Dermis blood vessel endothelial cell (primary cell): ENCODE measurements around the gene DLGAP5. TPM values are rescaled to one million over a fixed set of nuclear protein-coding genes. Genes with fewer than 3 reads are reported as not detected.

Experiments used
- DNase-seq: peaks from one replicate; pipeline ENCODE4 v3.0.0; 2010
- total RNA-seq: library from RNA; depleted of rRNA; stranded (reverse); fragments of >200 nt; gene quantifications from 2 replicates; pipeline ENCODE4 v1.2.3, GENCODE V29; 2014

DLGAP5 gene
- total RNA-seq, 1 donor from 2014 or later, result 11.6 TPM

DNA sequence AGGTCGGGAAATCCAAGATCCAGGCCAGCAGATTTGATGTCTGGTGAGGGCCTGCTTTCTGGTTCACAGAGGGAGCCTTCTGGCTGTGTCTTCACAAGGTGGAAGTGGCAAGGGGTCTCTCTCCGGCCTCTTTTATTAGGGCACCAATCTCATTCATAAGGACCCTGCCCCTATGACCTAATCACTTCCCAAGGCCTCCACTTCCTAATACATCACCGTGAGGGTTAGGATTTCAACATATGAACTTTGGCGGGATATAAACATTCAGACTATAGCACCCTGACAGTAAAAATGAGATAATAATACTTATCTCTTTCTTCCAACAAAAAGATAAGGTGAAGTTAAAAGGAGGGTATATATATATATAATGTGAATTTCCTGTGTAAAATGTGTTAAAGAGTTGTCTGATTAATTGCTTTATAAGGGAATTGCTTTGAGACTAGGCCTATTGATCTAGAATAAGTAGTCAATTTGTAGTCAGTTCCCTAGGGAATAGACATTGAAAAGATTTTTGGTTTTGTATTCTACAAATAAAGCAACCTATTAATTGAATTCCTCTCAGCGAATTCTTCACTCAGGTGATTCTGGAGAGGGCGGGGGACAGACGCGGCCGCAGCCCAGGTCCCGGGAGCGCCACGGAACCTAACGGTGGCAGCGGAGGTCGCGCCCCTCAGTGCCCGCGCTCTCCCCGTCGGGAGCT lies 62.8 kb downstream of the DLGAP5 start:
- no peak for DNase-seq

- no peak for DNase-seq
Measured at GRCh38 chr14:55127460-55127951, 63.9 kb downstream of the DLGAP5 start.

DNA sequence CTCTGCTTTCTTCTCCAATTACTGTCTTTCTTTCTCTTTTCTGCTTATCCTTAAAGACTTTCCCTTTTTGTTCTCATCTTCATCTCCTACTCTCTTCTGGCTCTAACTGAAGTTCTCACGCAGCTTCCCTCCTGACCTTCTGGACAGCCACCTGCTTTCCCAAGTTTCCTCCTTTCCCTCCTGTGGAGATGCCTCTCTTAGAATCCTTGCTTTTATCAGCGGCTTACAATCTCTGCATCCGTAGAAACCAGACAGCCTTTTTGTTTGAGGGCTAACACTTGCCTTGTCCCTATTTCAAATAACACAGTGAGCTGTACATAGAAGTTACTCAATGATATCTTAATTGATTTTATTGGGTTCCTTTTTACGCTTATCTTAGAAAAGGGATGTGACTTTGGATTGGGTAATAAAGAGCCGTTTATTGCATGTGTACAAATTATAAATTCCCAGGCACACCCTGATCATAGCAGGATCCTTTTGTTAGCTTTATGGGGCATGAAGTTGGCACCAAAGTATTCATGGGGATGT lies 64.4 kb downstream of the DLGAP5 start:
- DNase-seq, result no peak

DNA sequence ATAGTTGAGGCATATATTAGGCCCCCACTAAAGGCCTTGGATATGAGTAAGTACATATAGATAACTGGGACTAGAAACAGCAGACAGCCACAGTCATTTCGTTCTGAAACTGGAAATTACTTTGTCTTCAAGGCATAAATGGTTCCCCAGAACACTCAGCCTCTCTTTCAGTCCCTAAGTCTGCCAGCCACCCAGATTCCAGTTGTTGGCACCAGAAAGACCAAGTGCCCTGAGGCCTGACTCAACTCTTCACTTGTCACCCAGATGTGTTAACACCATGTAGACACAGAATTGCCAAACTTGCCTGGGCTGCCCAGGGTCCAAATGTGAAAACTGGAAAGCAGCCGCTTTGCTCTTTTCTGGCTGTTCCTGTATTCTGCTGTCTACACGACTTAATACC lies 65.4 kb downstream of the DLGAP5 start:
- DNase-seq, result no peak

- DNase-seq, result no peak
Measured at GRCh38 chr14:55125403-55125802, 66.0 kb downstream of the DLGAP5 start.

DNA sequence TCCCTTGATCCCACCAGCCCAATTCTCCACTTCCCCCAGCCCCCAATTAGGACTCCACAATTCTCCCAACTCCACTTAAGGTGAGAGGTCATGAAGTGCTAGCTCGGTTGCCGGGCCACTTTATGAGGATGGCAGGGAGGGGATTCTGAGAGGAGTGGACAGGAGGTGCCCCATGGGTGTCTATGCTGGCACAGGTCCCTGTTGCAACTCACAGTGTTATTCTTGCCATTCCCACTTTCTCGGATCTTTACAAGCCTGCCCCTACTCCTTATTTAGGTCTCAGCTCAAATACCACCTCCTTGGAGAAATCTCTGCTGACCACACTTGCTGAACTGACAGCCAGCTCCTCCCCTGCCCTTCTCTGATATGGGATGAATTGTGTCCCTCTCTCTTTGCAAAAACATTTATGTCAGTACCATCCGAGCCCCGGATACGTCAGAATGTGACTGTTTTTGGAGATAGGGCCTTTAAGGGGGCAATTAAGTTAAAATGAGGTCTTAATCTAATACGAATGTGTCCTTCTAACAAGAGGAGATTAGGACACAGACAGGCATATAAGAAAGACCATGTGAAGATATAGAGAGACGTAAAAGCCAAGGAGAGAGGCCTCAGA lies 66.5 kb downstream of the DLGAP5 start:
- no peak for DNase-seq

GRCh38 chr14:55123852-55124639 lies 67.3 kb downstream of the DLGAP5 start:
- no peak for DNase-seq

- peak; percentile 69 for DNase-seq
Measured at GRCh38 chr14:55123101-55123500, 68.3 kb downstream of the DLGAP5 start.

DNA sequence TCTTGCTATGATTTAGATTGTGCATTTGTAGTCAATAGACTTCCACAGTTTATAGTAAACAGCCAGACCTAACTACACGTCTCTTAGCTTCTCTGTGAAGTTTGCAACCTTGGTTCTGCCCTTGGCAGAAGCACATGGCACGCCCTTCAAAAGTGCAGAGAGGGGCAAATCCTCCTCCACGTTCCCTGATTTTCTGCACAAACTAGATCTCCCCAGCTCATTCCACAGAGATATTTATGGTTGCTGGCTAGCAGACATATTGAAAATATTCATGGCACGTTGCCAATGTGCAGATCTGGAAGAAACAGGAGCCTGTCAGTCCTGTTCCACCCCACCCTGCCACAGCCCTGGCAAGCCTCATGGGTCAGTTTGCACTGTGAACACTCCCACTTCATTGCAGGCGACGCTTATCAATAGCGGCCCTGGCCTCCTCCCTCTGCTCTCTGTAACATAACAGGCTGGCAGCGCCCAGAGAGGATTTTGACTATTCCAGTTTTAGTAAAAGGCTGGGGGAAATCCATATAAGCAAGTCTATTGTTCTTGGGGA lies 68.9 kb downstream of the DLGAP5 start:
- DNase-seq, result peak; percentile 15

DNA sequence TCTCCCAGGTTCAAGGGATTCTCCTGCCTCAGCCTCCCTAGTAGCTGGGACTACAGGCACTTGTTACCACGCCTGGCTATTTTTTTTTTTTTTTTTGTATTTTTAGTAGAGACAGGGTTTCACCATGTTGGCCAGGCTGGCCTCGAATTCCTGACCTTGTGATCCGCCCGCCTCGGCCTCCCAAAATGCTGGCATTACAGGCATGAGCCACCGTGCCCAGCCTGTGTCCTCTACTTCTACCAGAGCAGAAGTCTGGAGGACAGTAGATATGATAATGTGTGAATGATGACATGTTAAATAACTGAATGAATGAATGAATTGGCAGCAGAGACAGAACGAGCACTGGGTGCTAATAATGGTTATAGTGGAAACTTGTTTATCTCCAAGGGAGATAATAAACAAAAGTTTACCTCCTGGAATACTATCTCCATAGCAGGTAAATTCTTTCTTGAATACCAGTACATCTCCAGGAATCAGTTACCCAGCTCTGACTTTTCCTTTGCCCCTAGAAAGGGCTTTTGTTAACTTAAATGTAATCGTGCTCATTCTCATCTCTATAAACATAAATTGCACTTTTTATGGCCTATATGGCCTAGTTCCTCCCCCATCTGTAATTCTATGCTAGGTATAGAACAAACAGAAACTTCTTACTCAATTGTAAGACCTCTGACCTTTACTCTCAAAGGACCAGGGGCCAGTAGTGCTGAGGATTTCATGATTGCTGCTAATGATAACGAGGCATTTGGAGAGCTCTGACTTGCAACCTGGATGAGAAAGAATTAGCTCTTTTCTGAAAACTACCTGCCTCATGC lies 69.6 kb downstream of the DLGAP5 start:
- no peak for DNase-seq

- DNase-seq, result no peak
Measured at GRCh38 chr14:55120571-55121495, 70.6 kb downstream of the DLGAP5 start.

DNA sequence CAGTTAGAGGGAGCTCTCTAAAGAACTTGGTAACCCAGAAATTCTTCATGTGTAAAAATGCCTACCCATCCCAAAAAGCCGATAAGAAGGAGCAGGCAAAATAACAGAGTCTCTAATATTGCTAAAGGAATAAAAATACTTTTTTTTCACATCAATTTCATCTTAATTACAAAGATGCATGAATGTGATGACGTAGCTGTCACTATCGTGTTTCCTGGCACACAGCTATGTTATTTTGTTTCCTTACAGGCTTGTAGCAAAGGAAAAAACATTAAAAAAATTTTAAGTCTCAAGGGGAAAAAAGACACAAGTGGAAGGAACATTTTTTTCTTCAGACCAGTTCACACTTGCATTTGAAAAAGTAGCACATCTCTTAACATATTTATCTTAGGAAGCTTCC lies 72.6 kb downstream of the DLGAP5 start:
- DNase-seq, result peak; percentile 53

- no peak for DNase-seq
Measured at GRCh38 chr14:55117803-55118441, 73.5 kb downstream of the DLGAP5 start.

- no peak for DNase-seq
Measured at GRCh38 chr14:55116246-55117030, 74.9 kb downstream of the DLGAP5 start.

DNA sequence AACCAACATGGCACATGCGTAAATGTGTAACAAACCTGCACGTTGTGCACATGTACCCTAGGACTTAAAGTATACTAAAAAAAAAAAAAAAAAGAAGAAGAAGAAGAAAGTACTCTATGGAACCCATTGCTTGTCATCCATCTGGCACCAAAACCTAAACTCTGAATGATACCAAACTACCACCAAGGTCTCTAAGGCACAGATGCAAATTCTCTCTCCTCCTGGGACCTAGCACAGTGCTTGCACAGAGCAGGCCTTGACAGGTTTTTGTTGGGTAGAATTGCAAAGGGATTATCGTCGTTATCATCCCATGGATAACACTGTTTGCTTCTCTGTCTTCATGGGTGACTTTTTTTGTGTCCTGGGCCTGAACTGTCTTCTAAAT lies 75.5 kb downstream of the DLGAP5 start:
- no peak for DNase-seq

DNA sequence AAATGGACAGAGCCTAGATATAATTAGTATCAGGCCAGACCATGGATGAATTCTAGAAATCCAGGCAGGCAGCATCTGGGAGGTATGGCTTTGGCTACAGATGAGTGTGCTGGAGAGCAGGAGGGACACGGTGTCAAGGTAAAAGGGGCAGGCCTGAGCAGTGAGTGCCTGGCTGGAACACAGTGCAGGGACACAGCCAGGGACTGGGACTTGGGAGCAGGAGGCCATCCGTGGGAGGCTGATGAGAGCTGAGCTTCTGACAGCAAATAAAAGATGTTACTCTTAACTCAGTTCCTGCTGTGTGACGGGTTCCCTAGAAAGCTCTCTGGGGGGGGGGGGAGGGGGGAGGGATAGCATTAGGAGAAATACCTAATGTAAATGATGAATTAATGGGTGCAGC lies 75.9 kb downstream of the DLGAP5 start:
- no peak for DNase-seq

DNA sequence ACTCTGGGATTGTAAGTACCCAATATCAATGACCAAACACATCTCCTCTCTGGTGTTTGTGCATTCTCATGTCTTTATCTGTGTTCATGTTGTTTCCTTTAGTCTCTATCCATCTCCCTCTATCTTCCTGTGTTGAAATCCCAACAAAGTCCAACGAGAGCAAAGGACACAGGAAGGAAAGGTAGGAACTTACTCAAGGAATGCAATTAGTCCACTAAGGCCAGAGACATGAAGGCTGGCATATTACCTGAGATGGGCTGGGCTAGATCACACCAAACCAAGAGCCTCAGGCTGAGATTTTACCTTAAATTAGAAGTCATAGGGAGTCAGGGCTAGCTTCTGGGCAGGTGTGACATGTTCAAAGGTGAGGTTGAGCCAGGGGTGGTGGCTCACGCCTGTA lies 76.7 kb downstream of the DLGAP5 start:
- no peak for DNase-seq

DNA sequence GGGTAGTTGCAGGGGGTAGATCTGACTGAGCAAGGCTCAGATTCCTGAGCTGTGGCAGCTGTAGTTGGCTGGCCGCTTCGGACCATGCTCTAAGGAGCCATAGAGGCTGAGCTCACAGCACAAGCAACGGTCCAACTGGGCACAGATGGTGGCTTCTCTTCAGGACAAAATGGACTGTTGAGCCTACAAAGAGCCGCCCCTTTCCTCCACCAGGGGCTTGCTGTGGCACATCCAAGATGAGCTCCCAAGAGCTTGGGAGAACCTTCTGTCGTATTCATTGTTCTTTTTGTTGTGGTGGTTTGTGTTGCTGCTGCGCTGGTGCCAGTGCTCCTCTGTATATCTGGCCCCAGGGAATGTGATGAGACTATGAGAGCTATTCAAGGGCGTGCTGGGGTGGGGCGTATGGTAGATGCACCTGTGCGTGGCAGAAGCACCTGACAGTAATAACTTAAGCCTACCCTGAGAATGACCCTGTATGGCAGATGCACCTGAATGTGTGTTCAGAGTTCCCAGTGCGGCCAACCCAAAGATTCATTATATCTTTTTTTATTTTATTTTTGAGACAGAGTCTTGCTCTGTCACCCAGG lies 80.2 kb downstream of the DLGAP5 start:
- DNase-seq, result no peak

DNA sequence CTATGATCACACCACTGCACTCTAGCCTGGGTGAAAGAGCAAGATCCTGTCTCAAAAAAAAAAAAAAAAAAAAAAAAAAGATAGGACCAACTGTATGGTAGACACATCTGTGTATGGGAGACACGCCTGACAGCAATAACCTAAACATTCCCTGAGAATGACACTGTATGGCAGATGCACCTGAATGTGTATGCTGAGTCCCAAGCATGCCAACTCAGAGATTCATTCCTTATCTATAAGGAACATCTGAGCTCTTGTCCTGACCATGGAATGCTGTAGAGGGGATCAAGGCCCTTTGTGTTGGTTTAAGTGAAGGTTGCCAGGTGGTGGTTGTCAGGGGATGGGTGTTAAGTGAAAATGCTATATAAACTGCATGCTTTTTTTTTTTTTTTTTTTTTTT lies 81.5 kb downstream of the DLGAP5 start:
- DNase-seq, result no peak
